Measurements from ENCODE around the gene C1orf122. TPM values are rescaled to one million over a fixed set of nuclear protein-coding genes. Genes with fewer than 3 reads are reported as not detected.

Gene C1orf122
- total and polyA plus RNA-seq, 2 of the 8 experiments (the other 6 are each of a cell fraction or from before 2014, with no cell fraction given) = 32.1 to 36.9 TPM

DNA sequence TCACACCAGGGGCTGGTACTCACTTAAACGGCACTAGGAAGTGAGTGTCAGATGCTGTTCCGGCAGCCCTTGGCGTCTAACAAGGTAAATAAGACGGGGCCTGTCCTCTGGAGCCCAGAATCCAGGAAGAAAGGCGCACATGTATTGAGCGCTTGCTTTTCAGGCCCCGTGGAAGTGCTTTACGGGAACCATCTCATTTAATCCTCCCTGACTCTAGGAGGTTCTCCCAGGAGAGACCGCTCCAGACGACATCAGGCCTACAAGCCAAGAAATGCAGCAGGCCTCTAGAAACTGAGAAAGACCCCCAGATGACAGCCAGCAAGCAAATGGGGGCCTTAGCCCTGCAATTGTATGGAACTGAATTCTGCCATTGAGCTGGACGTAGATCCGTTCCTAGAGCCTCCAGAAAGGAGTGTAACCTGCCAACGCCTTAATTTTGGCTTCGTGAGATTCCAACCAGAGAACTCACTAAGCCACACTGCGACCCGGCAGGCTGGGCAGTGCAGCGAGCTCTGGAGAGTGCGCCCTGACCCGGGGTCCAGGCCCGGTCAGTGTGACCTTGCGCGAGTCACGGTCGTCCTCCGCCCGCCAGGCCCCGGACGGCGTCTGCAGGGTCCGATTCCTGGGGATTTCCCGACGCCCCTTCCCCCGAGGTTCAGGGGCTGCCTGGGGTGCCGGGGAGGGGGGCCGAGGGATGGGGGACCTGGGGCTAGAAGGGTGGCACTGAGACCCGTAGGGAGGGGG lies 14.5 kb upstream of the C1orf122 start:
- H4K5ac ChIP-seq (ENCODE audit: insufficient read length, low read depth, low read length) = no peak overlapping the region
- H2BK5ac ChIP-seq (ENCODE audit: low read depth, low read length) = no peak overlapping the region
- no peak overlapping the region for H3K4ac ChIP-seq (replicated peaks; ENCODE audit: insufficient read length, low read depth, low read length)
- no peak overlapping the region for H3K14ac ChIP-seq (ENCODE audit: insufficient read length)
- H3K36me3 ChIP-seq (ENCODE audit: control insufficient read depth in 2 of 4, insufficient read depth in 4 of 4, low read length in 3 of 4) = no peaks in the 10 kb centered on the region
- H3K56ac ChIP-seq (replicated peaks; ENCODE audit: insufficient read length, low read depth, low read length) = no peak overlapping the region
- peaks cover 0 to 7% (median 5%) of the 10 kb centered on the region in 4 experiments; a peak in 6 of 7 replicates for H3K4me1 ChIP-seq (replicated peaks in 1 of 4; ENCODE audit: control insufficient read depth in 3 of 4, insufficient read depth in 4 of 4, low read length in 3 of 4)
- no peak overlapping the region for H2BK120ac ChIP-seq (replicated peaks; ENCODE audit: low read depth, low read length)
- H4K8ac ChIP-seq (ENCODE audit: extremely low read depth, insufficient read depth, low read length) = no peak overlapping the region
- H3K79me1 ChIP-seq (ENCODE audit: low read depth, low read length) = no peaks in the 10 kb centered on the region
- H3K4me2 ChIP-seq (ENCODE audit: insufficient read depth in 1 of 2, low read depth in 2 of 2, low read length in 2 of 2) = peak overlapping the region; percentile 79 to 99
- H4K91ac ChIP-seq (replicated peaks; ENCODE audit: insufficient read length, low read length) = no peak overlapping the region
- H2BK12ac ChIP-seq (ENCODE audit: low read depth, low read length) = no peak overlapping the region
- POLR2A ChIA-PET (ENCODE audit: partially characterized antibody) = interaction anchor here (0.9 to 1.5 kb wide), 2 partner anchors 15 to 26 kb away, joined by 3 read pairs; partner anchors contain the start of gene YRDC
- H3K27me3 ChIP-seq (replicated peaks in 1 of 4; ENCODE audit: control insufficient read depth in 3 of 4, extremely low read depth in 1 of 4, insufficient read depth in 3 of 4, low read length in 3 of 4) = peaks cover 10 to 38% (median 31%) of the 10 kb centered on the region in 4 experiments
- no peaks in the 10 kb centered on the region for H3K9me3 ChIP-seq (ENCODE audit: insufficient read depth in 2 of 2, low read depth in 1 of 2, low read length in 1 of 2)
- H2AFZ ChIP-seq (ENCODE audit: low read length) = no peak overlapping the region
- no peak overlapping the region for H3K27ac ChIP-seq (ENCODE audit: low read depth, low read length)
- peak overlapping the region; percentile 27 to 79 (median 50); a peak in 6 of 8 replicates for H3K4me3 ChIP-seq (ENCODE audit: extremely low read depth in 1 of 4, insufficient read depth in 2 of 4, low read depth in 3 of 4, low read length in 4 of 4)
- TF ChIP-seq SRF (IDR thresholded peaks at IDR 0.05; ENCODE audit: low read depth, low read length) (no peak), SUZ12 (IDR thresholded peaks at IDR 0.05; ENCODE audit: low read length) (peak; percentile 28; the same call in 1 of the 2 replicates)
- FAIRE-seq (no peak), DNase-seq (ENCODE audit: low read depth in 1 of 2, low spot score in 2 of 2) (peak in 1 of 2 experiments; percentile 51)
- WGBS, 2 experiments (ENCODE audit: extremely low coverage in 1 of 2, insufficient coverage in 1 of 2, insufficient read length in 1 of 2, insufficient replicate concordance in 2 of 2, low coverage in 1 of 2, low lambda C conversion rate in 2 of 2, missing lambda C conversion rate in 1 of 2) = 51% methylated on average over 30 of the region's 36 CpGs; no CpG with 5 or more reads in 1 of the 2 experiments
- no peak overlapping the region for H3K18ac ChIP-seq (ENCODE audit: extremely low read depth, low read length)
- no peak overlapping the region for H2BK20ac ChIP-seq (ENCODE audit: low read length)
- peaks cover 0 to 7% of the 10 kb centered on the region in 2 experiments for H4K20me1 ChIP-seq (replicated peaks in 1 of 2; ENCODE audit: control insufficient read depth in 1 of 2, insufficient read depth in 2 of 2, low read length in 2 of 2)
- H3K79me2 ChIP-seq (ENCODE audit: control insufficient read depth in 1 of 2, insufficient read depth in 2 of 2, low read length in 2 of 2) = no peaks in the 10 kb centered on the region
- H2AK5ac ChIP-seq (ENCODE audit: low read depth, low read length) = no peak overlapping the region
- H3K23ac ChIP-seq (ENCODE audit: insufficient read length) = no peak overlapping the region
- H3K9ac ChIP-seq (replicated peaks in 1 of 4; ENCODE audit: extremely low read depth in 1 of 4, low read depth in 3 of 4, low read length in 3 of 4) = no peak overlapping the region
- CTCF ChIA-PET (ENCODE audit: partially characterized antibody) = interaction anchor here (0.7 kb wide), 1 partner anchor 27 kb away, joined by 3 read pairs; no protein-coding TSS in a partner anchor
- H2BK15ac ChIP-seq (ENCODE audit: low read length) = no peak overlapping the region
- H3K23me2 ChIP-seq (ENCODE audit: low read depth, low read length) = peaks cover 8% of the 10 kb centered on the region
